Eye (tissue), 1 donor: Measurements from ENCODE around the gene EEF1AKMT2.
A peak's percentile ranks its signal among the peaks of the same experiment; 100 is the strongest.
"Not testable (repeated sequence)": the region's sequence is repeated elsewhere in the genome, so short reads cannot be mapped to it uniquely, and the experiment has no call there.

Experiments used
- DNase-seq: peaks from one replicate; pipeline ENCODE4 v3.0.0-alpha.2; 2015

The EEF1AKMT2 gene

DNA sequence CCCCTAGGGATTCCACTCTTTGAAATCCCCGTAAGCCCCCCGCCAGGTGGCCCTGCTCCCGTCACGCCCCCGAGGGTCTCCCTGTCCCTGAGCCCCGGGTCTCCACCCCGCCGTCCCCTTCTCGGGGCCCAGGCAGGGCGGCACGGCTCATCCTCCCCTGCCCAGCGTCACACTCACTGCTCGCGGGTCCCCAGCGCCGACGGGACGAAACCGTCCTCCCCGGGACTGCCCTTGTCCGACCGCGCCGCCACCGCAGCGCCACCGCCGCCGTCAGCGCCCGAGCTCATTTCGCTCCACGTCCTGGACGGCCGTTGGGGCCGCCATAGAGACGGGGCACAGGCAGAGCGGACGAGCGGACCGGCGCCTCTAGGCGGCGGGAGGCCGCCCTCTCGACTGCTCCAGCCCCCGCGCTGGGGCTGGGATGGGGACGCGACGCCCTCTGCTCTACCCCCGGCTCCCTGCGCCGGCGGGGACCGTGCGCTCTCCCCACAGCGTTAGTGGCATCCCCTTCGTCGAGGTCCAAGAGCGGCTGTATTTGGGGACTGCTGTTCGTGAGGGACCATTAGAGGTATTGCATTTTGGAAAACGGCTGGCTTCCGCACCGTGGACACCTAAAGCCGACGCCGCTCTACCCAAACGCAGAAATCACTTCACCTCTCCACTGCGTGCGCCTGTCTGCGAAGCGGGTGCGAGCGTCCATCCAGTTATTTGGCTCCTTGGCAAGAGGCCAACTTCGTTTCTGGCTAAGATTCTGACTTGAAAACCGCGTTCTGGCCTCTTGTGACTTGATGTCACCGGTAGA lies at the start of gene EEF1AKMT2:
EEF1AKMT2 (minus strand) TSS at position 341 of the 802 bp plus-strand sequence; CDS start at position 287, 54 bp downstream.
- peak; percentile 96 for DNase-seq

GRCh38 chr10:124837687-124838086 lies 46.0 kb upstream of the EEF1AKMT2 start:
- DNase-seq: peak; percentile 14

DNA sequence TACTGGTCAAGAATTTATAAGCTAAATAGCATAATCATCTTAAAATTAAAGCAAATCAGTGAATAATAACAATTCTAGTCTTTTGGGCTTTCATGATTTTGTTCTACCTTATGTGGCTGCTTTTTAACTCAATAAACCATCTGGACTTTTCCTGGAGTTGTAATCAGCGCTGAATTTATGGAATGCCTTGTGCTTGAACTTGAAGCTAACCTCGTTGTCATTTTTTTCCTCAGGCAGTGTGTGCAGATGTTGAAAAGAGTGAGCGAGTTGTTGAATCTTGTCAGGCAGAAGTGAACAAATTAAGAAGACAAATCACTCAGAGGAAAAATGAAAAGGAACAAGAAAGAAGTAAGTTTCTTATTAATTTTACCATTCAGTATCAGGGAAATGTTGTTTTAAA lies 39.4 kb upstream of the EEF1AKMT2 start:
- peak; percentile 4 for DNase-seq

- no peak for DNase-seq
Measured at GRCh38 chr10:124830445-124830844, 38.8 kb upstream of the EEF1AKMT2 start.

DNA sequence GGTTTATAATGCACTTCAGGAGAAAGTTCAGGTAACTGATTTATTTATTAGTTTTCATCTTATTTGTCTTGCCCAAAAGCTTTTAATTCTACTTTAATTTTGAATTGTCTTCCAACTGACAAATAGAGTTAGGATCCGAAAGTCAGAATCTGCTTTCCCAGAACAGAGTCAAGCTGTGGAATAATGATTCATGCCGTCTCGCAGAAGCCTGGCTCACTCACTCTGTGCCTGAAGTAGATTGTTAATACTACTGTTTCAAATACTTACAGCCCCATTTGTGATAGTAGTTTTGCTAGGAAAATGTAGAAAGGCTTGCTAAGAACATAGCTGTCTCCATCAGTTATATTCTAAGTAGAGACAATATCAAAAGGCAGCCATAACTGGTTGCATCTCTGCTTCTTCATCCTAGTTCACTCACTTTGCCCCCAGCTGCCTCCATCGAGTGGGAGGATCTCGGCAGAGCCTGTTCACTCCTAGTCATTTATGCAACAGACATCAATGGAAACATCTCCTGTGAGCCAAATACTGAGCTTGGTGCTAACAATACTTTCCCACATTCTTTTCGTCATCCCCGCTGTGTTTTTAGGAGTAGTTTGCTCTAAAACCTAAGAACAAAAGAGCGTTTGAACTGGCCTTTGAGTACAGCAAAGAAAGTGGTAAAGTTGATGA lies 37.9 kb upstream of the EEF1AKMT2 start:
- no peak for DNase-seq

GRCh38 chr10:124827474-124827873 lies 35.8 kb upstream of the EEF1AKMT2 start:
- DNase-seq: peak; percentile 37

DNA sequence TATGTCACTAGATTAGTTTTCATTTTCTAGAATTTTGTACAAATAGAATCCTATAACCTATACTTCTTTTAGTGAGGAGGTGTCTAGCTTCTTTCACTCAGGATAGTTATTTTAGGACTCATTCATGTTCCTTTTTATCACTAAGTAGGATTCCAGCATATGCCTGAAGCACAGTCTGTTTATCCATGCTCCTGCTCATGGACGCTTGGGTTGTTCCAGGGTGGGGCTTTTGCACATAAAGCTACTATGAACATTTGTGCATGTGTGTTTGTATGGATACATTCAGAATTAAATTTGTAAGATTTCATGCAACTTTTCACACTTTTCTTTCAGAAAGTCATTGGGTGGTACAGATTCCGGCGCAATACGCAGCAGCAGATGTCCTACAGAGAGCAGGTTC lies 34.6 kb upstream of the EEF1AKMT2 start:
- DNase-seq: no peak

GRCh38 chr10:124825702-124826101 lies 34.0 kb upstream of the EEF1AKMT2 start:
- DNase-seq: no peak

GRCh38 chr10:124824932-124825331 lies 33.2 kb upstream of the EEF1AKMT2 start:
- DNase-seq: not testable (repeated sequence)

GRCh38 chr10:124824507-124824906 lies 32.8 kb upstream of the EEF1AKMT2 start:
- DNase-seq: no peak

- no peak for DNase-seq
Measured at GRCh38 chr10:124821520-124821919, 29.8 kb upstream of the EEF1AKMT2 start.

DNA sequence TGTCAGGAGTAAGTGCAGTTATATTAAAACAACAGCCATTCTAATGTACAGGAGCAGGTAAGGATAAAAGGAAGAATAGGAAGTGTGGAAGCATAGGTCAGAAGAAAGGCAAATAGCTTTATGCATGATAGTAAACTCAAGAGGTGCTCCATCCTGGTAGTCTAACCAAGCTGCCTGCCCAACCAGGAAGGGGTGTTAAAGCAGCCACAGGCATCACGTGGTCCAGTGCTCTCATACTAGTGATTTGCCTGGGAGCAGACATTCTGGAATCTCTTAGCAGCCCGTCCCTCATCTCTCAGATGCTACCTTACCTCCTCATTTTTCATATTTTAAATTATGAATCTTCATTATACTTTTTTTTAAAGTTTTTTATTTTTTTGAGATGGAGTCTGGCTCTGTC lies 28.4 kb upstream of the EEF1AKMT2 start:
- DNase-seq: no peak

DNA sequence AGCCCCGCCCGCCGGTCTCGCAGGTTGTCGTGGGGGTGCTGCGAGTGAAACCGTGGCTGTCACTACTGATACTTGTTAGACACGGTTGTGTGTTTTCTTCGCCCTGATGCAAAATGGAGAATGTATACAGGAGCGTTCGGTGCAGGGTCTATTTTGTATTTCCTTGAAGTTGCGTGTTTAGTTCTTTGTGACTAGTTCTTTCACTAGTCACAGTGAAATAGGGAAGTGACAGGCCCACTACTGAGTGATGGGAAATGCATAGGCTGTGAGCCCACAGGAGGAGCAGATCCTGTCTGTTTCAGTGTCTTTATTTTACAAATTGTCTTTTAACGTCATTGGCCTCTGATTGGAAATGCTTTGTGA lies 10.6 kb upstream of the EEF1AKMT2 start:
- DNase-seq: peak; percentile 46

DNA sequence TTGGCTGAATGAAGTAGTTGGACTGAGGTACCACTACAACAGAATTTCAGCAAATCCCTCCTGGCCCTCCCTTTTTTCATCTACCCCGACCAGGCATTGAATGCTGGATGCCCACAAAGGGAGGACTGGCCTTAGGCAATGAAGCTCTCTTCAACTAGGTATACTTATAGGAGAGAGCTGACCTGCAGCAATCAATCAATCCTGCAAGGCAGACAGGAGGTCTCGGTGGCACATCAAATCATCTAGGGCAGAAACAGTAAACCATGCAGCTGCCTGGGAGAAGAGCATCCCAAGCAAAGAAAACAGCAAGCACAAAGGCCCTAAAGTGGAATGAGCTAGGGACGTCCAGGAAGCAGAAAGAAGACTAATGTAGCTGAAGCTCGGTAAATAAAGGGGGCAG lies 7.5 kb upstream of the EEF1AKMT2 start:
- no peak for DNase-seq

DNA sequence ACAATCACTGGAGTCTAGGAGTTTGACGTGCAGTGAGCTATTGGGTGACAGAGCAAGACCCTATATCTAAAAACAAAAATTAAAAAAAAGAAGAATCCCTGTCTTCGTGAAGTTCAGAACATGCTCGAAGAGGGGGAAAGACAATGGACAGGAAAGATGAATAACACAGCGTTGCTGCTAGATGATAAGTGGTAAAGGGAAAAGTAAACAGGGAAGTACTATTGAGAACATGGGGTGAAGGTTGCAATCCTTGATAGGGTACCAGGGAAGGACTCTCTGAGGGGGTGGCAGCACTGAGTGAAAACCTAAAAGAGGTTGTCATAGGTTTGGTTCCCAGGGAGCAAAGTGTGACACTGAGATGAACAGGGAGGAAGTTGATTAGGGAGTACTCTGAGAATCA lies 7.1 kb upstream of the EEF1AKMT2 start:
- no peak for DNase-seq

GRCh38 chr10:124798364-124798763 lies 6.7 kb upstream of the EEF1AKMT2 start:
- DNase-seq: no peak

GRCh38 chr10:124792998-124793352 lies 1.3 kb upstream of the EEF1AKMT2 start:
- DNase-seq: no peak

DNA sequence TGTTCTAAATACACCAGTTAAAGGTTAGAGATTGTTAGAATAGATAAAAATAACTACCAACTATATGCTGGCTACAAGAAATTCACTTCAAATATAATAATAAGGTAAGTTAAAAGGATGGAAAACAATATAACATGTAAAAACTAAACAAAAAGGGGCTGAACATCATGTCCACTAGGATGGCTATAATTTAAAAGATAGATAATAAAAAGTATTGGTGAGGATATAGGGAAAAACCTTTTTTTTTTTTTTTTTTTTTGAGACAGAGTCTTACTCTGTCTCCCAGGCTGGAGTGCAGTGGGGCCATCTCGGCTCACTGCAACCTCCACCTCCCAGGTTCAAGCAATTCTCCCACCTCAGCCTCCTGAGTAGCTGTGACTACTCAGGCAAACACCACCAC lies 8.8 kb downstream of the EEF1AKMT2 start:
- not testable (repeated sequence) for DNase-seq

GRCh38 chr10:124768791-124769190 lies 22.9 kb downstream of the EEF1AKMT2 start:
- no peak for DNase-seq

DNA sequence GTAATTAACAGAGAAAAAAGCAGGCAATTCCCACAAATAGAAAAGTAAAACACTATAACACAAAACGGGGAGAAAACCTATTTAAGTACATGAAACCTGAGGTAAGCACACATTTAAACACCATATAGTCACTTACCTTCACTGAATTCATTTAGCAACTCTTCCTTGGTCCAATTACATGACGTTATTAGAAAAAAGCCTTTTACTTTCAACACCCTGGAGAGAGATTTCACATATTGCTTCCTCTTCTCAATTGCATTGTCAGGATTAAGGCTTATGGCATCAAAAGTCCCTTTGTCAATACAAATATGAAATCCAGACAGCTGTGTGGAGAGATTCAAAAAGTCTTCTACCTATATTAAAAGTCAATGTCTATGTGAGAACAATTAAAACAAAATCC lies 26.4 kb downstream of the EEF1AKMT2 start:
- no peak for DNase-seq

- DNase-seq: no peak
Measured at GRCh38 chr10:124763267-124763666, 28.4 kb downstream of the EEF1AKMT2 start.

- DNase-seq: no peak
Measured at GRCh38 chr10:124762281-124762680, 29.4 kb downstream of the EEF1AKMT2 start.

- no peak for DNase-seq
Measured at GRCh38 chr10:124756156-124756903, 35.4 kb downstream of the EEF1AKMT2 start.

DNA sequence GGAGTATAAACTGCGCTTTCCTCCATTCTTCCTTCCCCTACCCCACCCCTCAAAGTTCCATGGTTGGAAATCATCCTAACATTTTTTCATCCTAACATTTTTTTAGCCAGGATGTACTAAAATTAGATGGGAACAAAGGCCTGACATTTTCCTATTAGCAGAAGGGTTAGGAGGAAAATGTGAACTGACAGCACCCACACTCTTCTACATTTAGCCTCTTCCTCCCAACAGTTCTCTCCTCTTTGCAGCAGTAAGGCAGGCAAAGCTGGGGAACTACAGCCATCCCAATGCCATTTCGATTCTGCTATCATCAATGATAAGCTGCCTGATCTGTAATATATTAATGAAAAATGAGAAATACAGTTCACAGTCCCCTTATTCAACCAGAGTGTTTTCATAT lies 36.1 kb downstream of the EEF1AKMT2 start:
- DNase-seq: no peak
